Neural progenitor cell (in vitro differentiated cells): Measurements from ENCODE around the gene SYTL3. TPM values are rescaled to one million over a fixed set of nuclear protein-coding genes. Genes with fewer than 3 reads are reported as not detected.
A peak's percentile ranks its signal among the peaks of the same experiment; 100 is the strongest.

Source experiments
- DNase-seq: peaks from one replicate; pipeline ENCODE4 v3.0.0-alpha.2; 2016; ENCODE audit warnings: low spot score
- H2AFZ ChIP-seq: fragments of 200-600 bp; sonication (generic); replicated peaks from 2 replicates; pipeline ENCODE4 v1.6.1; 2016; ENCODE audit warnings: antibody characterized with exemption
- H3F3A ChIP-seq: fragments of 200-600 bp; sonication (generic); 2 replicates; pipeline ENCODE4 v1.6.1; 2016; ENCODE audit warnings: antibody characterized with exemption, low read depth
- H3K27ac ChIP-seq: fragments of 200-600 bp; sonication (generic); 2 replicates; pipeline ENCODE4 v1.5.1; 2016; ENCODE audit warnings: mild to moderate bottlenecking
- H3K27me3 ChIP-seq: fragments of 200-600 bp; sonication (generic); 2 replicates; pipeline ENCODE4 v1.6.1; 2016; ENCODE audit warnings: mild to moderate bottlenecking, moderate library complexity
- H3K36me3 ChIP-seq: fragments of 200-600 bp; sonication (generic); 2 replicates; pipeline ENCODE4 v1.5.1; 2016
- H3K4me1 ChIP-seq: fragments of 200-600 bp; sonication (generic); 2 replicates; pipeline ENCODE4 v1.6.1; 2016; ENCODE audit warnings: mixed run types
- H3K4me2 ChIP-seq: fragments of 200-600 bp; sonication (generic); 2 replicates; pipeline ENCODE4 v1.6.1; 2016
- H3K4me3 ChIP-seq: fragments of 200-600 bp; sonication (generic); 2 replicates; pipeline ENCODE4 v1.5.1; 2016
- H3K79me2 ChIP-seq: fragments of 200-600 bp; sonication (generic); 2 replicates; pipeline ENCODE4 v1.6.1; 2016; ENCODE audit warnings: low read depth
- H3K9ac ChIP-seq: fragments of 200-600 bp; sonication (generic); 2 replicates; pipeline ENCODE4 v1.6.1; 2016
- H3K9me3 ChIP-seq: fragments of 200-600 bp; sonication (generic); 2 replicates; pipeline ENCODE4 v1.5.1; 2016; ENCODE audit warnings: low read depth
- H4K20me1 ChIP-seq: fragments of 200-600 bp; sonication (generic); 2 replicates; pipeline ENCODE4 v1.6.1; 2016; ENCODE audit warnings: low read depth
- H3K27ac Mint-ChIP-seq: 3 replicates; pipeline ENCODE4 v1.8.0; 2021; ENCODE audit warnings: mixed read lengths
- H3K27me3 Mint-ChIP-seq: 2 replicates; pipeline ENCODE4 v1.8.0; 2022; ENCODE audit warnings: low read depth, mild to moderate bottlenecking, inconsistent platforms, moderate library complexity, mixed read lengths; ENCODE audit not compliant: insufficient read depth
- H3K36me3 Mint-ChIP-seq: 3 replicates; pipeline ENCODE4 v1.8.0; 2021; ENCODE audit warnings: mixed read lengths
- H3K4me1 Mint-ChIP-seq: 3 replicates; pipeline ENCODE4 v1.8.0; 2021; ENCODE audit warnings: mixed read lengths
- H3K4me3 Mint-ChIP-seq: 3 replicates; pipeline ENCODE4 v1.8.0; 2021; ENCODE audit warnings: mild to moderate bottlenecking, moderate library complexity, mixed read lengths
- H3K9me3 Mint-ChIP-seq: 3 replicates; pipeline ENCODE4 v1.8.0; 2020; ENCODE audit warnings: mixed read lengths
- CTCF ChIP-seq: fragments of 200-600 bp; sonication (generic); IDR thresholded peaks from 2 replicates; pipeline ENCODE4 v1.5.1; 2017; ENCODE audit warnings: antibody characterized with exemption, mild to moderate bottlenecking
- EZH2 ChIP-seq: fragments of 200-600 bp; sonication (generic); IDR thresholded peaks from 2 replicates; pipeline ENCODE4 v1.6.1; 2017; ENCODE audit warnings: antibody characterized with exemption, mild to moderate bottlenecking, moderate library complexity
- EZH2phosphoT487 ChIP-seq: fragments of 200-600 bp; sonication (generic); IDR thresholded peaks from 2 replicates; pipeline ENCODE4 v1.6.1; 2017; ENCODE audit warnings: antibody characterized with exemption
- total RNA-seq: library from RNA; depleted of rRNA; stranded (reverse); fragments of >200 nt; gene quantifications from 2 replicates; pipeline ENCODE4 v1.2.3, GENCODE V29; 2015; ENCODE audit warnings: low replicate concordance

The SYTL3 gene
- total RNA-seq, 1 donor from 2014 or later: not detected

DNA sequence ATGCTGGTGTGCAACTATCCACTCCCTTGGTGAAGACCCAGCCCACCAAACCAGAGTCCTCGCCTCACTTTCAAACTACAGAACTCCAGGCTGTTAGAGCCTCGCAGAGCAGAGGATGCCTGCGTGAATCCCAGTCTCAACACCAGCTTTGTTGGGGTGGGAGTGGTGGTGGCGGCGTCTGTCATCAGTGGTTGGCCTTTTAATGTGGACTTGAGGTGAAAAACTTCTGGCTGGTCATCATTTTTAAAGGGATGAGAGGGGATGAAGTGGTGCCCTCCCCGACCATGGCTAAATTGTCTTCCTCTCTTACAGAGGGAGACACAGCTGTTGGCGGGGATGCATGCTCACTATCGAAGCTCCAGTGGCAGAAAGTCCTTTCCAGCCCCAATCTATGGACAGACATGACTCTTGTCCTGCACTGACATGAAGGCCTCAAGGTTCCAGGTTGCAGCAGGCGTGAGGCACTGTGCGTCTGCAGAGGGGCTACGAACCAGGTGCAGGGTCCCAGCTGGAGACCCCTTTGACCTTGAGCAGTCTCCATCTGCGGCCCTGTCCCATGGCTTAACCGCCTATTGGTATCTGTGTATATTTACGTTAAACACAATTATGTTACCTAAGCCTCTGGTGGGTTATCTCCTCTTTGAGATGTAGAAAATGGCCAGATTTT lies 114.5 kb downstream of the SYTL3 start:
- peaks cover 13% of the 10 kb centered on the region for H3K4me1 Mint-ChIP-seq
- no peak overlapping the region for H2AFZ ChIP-seq
- H3K4me2 ChIP-seq: no peak overlapping the region
- TF ChIP-seq EZH2: no peak
- TF ChIP-seq EZH2phosphoT487: no peak
- TF ChIP-seq CTCF: no peak
- H3K79me2 ChIP-seq: no peaks in the 10 kb centered on the region
- H3K9ac ChIP-seq: no peak overlapping the region
- no peak overlapping the region for H3K4me3 Mint-ChIP-seq
- H4K20me1 ChIP-seq: no peaks in the 10 kb centered on the region
- no peak for DNase-seq
- peak overlapping the region; percentile 63 for H3K27ac Mint-ChIP-seq
- H3K9me3 ChIP-seq: no peaks in the 10 kb centered on the region
- H3K4me3 ChIP-seq: no peak overlapping the region
- no peaks in the 10 kb centered on the region for H3K27me3 ChIP-seq
- H3K27ac ChIP-seq: peak overlapping the region; percentile 67
- H3K4me1 ChIP-seq: no peaks in the 10 kb centered on the region
- no peaks in the 10 kb centered on the region for H3K9me3 Mint-ChIP-seq
- peaks cover 11% of the 10 kb centered on the region for H3F3A ChIP-seq
- H3K36me3 ChIP-seq: no peaks in the 10 kb centered on the region
- H3K27me3 Mint-ChIP-seq: peaks cover 5% of the 10 kb centered on the region
- H3K36me3 Mint-ChIP-seq: peaks cover 24% of the 10 kb centered on the region

GRCh38 chr6:158764926-158765325 lies 115.1 kb downstream of the SYTL3 start:
- H3K27ac Mint-ChIP-seq: peak overlapping the region; percentile 63
- Histone ChIP-seq H3K27ac (no peak overlapping the region), H3K79me2 (no peaks in the 10 kb centered on the region), H3K36me3 (no peaks in the 10 kb centered on the region), H3K4me1 (no peaks in the 10 kb centered on the region), H3K27me3 (no peaks in the 10 kb centered on the region), H3K4me3 (no peak overlapping the region), H3K9me3 (no peaks in the 10 kb centered on the region), H3K9ac (no peak overlapping the region), H3K4me2 (no peak overlapping the region), H3F3A (peaks cover 11% of the 10 kb centered on the region), H4K20me1 (no peaks in the 10 kb centered on the region), H2AFZ (no peak overlapping the region)
- TF ChIP-seq EZH2phosphoT487 (no peak), CTCF (no peak), EZH2 (no peak)
- H3K27me3 Mint-ChIP-seq: peaks cover 6% of the 10 kb centered on the region
- no peak for DNase-seq
- no peaks in the 10 kb centered on the region for H3K9me3 Mint-ChIP-seq
- peaks cover 19% of the 10 kb centered on the region for H3K4me1 Mint-ChIP-seq
- no peak overlapping the region for H3K4me3 Mint-ChIP-seq
- H3K36me3 Mint-ChIP-seq: peaks cover 31% of the 10 kb centered on the region

GRCh38 chr6:158765499-158766068 lies 115.7 kb downstream of the SYTL3 start:
- Mint-ChIP-seq H3K9me3 (no peaks in the 10 kb centered on the region), H3K27ac (no peak overlapping the region), H3K36me3 (peaks cover 37% of the 10 kb centered on the region), H3K4me1 (peaks cover 24% of the 10 kb centered on the region), H3K27me3 (peaks cover 6% of the 10 kb centered on the region), H3K4me3 (no peak overlapping the region)
- H3K9me3 ChIP-seq: no peaks in the 10 kb centered on the region
- no peak overlapping the region for H3K9ac ChIP-seq
- no peak overlapping the region for H3K27ac ChIP-seq
- no peaks in the 10 kb centered on the region for H3K4me1 ChIP-seq
- H3F3A ChIP-seq: peaks cover 11% of the 10 kb centered on the region
- no peaks in the 10 kb centered on the region for H3K27me3 ChIP-seq
- H2AFZ ChIP-seq: no peak overlapping the region
- no peaks in the 10 kb centered on the region for H3K36me3 ChIP-seq
- TF ChIP-seq EZH2phosphoT487 (no peak), CTCF (no peak), EZH2 (no peak)
- no peak for DNase-seq
- H3K4me3 ChIP-seq: no peak overlapping the region
- H4K20me1 ChIP-seq: no peaks in the 10 kb centered on the region
- no peak overlapping the region for H3K4me2 ChIP-seq
- H3K79me2 ChIP-seq: no peaks in the 10 kb centered on the region
